ENCODE results near the gene IL17C. TPM values are rescaled to one million over a fixed set of nuclear protein-coding genes. Genes with fewer than 3 reads are reported as not detected.
"Not testable (repeated sequence)": the region's sequence is repeated elsewhere in the genome, so short reads cannot be mapped to it uniquely, and the experiment has no call there.

IL17C gene
- total RNA-seq, 8 experiments from 2014 or later: 0.16 to 1.2 (median 0.41) TPM; not detected in 3

GRCh38 chr16:88665148-88665547 is 26.8 kb downstream of the IL17C start:
- ATAC-seq (replicated peaks in 6 of 8): peak in 2 of 8 experiments; percentile 1 to 2
- no peak overlapping the region for H3K27ac ChIP-seq
- in situ Hi-C loops (cut with MboI; ENCODE audit: low pct_unique_long_range_greater_than_20kb in 2 of 9, low sequenced_read_pairs in 9 of 9, unreplicated experiment in 9 of 9): no loop called here
- 23 to 100% (median 83%) methylated on average over 1 to 4 of the region's 4 CpGs; no CpG with 5 or more reads in 1 of the 10 experiments for WGBS, 10 experiments
- no peak overlapping the region for H3K4me3 ChIP-seq
- peaks cover 4 to 7% of the 10 kb centered on the region in 2 donors for H3K4me1 ChIP-seq (replicated peaks in 1 of 2)

GRCh38 chr16:88665570-88665969 is 27.2 kb downstream of the IL17C start:
- no peak for ATAC-seq (replicated peaks in 6 of 8)
- 77 to 100% (median 100%) methylated on average over 1 to 3 of the region's 3 CpGs; no CpG with 5 or more reads in 2 of the 10 experiments for WGBS, 10 experiments
- Histone ChIP-seq H3K4me3 (no peak overlapping the region), H3K27ac (no peak overlapping the region), H3K4me1 (replicated peaks in 1 of 2) (peaks cover 4 to 7% of the 10 kb centered on the region in 2 donors)
- in situ Hi-C loops (cut with MboI; ENCODE audit: low pct_unique_long_range_greater_than_20kb in 2 of 9, low sequenced_read_pairs in 9 of 9, unreplicated experiment in 9 of 9): no loop called here

GRCh38 chr16:88667461-88667860 is 29.1 kb downstream of the IL17C start:
- no peak for ATAC-seq (replicated peaks in 6 of 8)
- Histone ChIP-seq H3K27ac (no peak overlapping the region), H3K4me3 (no peak overlapping the region), H3K4me1 (replicated peaks in 1 of 2) (peaks cover 3 to 4% of the 10 kb centered on the region in 2 donors)
- 40 to 78% (median 55%) methylated on average over 1 to 3 of the region's 5 CpGs; no CpG with 5 or more reads in 6 of the 10 experiments for WGBS, 10 experiments
- in situ Hi-C loops (cut with MboI; ENCODE audit: low pct_unique_long_range_greater_than_20kb in 2 of 9, low sequenced_read_pairs in 9 of 9, unreplicated experiment in 9 of 9): no loop called here

GRCh38 chr16:88669493-88669892 is 31.1 kb downstream of the IL17C start:
- ATAC-seq (replicated peaks in 6 of 8); H3K4me1 ChIP-seq (replicated peaks in 1 of 2); in situ Hi-C loops (cut with MboI; ENCODE audit: low pct_unique_long_range_greater_than_20kb in 2 of 9, low sequenced_read_pairs in 9 of 9, unreplicated experiment in 9 of 9); H3K27ac ChIP-seq; H3K4me3 ChIP-seq: not testable (repeated sequence)
- 78 to 100% (median 92%) methylated on average over 1 to 4 of the region's 8 CpGs; no CpG with 5 or more reads in 3 of the 10 experiments for WGBS, 10 experiments

GRCh38 chr16:88669980-88670379 is 31.6 kb downstream of the IL17C start:
- no peak for ATAC-seq (replicated peaks in 6 of 8)
- H3K4me3 ChIP-seq: no peak overlapping the region
- 42 to 100% (median 78%) methylated on average over 2 to 9 of the region's 10 CpGs; no CpG with 5 or more reads in 4 of the 10 experiments for WGBS, 10 experiments
- in situ Hi-C loops (cut with MboI; ENCODE audit: low pct_unique_long_range_greater_than_20kb in 2 of 9, low sequenced_read_pairs in 9 of 9, unreplicated experiment in 9 of 9): no loop called here
- H3K4me1 ChIP-seq (replicated peaks in 1 of 2): no peaks in the 10 kb centered on the region
- no peak overlapping the region for H3K27ac ChIP-seq

- in situ Hi-C loops (cut with MboI; ENCODE audit: low pct_unique_long_range_greater_than_20kb in 2 of 9, low sequenced_read_pairs in 9 of 9, unreplicated experiment in 9 of 9): no loop called here
- H3K27ac ChIP-seq: no peak overlapping the region
- no peaks in the 10 kb centered on the region for H3K4me1 ChIP-seq (replicated peaks in 1 of 2)
- WGBS, 10 experiments: 76 to 100% (median 88%) methylated on average over 2 to 8 of the region's 23 CpGs; no CpG with 5 or more reads in 5 of the 10 experiments
- H3K4me3 ChIP-seq: no peak overlapping the region
- ATAC-seq (replicated peaks in 6 of 8): peak in 1 of 8 experiments; percentile 14
Measured at GRCh38 chr16:88671806-88672205, 33.4 kb downstream of the IL17C start.

GRCh38 chr16:88672776-88673175 is 34.4 kb downstream of the IL17C start:
- peak in 2 of 8 experiments; percentile 22 to 50 for ATAC-seq (replicated peaks in 6 of 8)
- whole genome bisulfite sequencing, 10 experiments: 0 to 93% (median 80%) methylated on average over 1 to 3 of the region's 11 CpGs; no CpG with 5 or more reads in 5 of the 10 experiments
- in situ Hi-C loops (cut with MboI; ENCODE audit: low pct_unique_long_range_greater_than_20kb in 2 of 9, low sequenced_read_pairs in 9 of 9, unreplicated experiment in 9 of 9): no loop called here
- H3K4me3 ChIP-seq: no peak overlapping the region
- H3K4me1 ChIP-seq (replicated peaks in 1 of 2): no peaks in the 10 kb centered on the region
- H3K27ac ChIP-seq: no peak overlapping the region

GRCh38 chr16:88673716-88674379 is 35.5 kb downstream of the IL17C start:
- no peak for ATAC-seq (replicated peaks in 6 of 8)
- H3K4me1 ChIP-seq (replicated peaks in 1 of 2): no peaks in the 10 kb centered on the region
- in situ Hi-C loops (cut with MboI; ENCODE audit: low pct_unique_long_range_greater_than_20kb in 2 of 9, low sequenced_read_pairs in 9 of 9, unreplicated experiment in 9 of 9): no loop called here
- no peak overlapping the region for H3K4me3 ChIP-seq
- no peak overlapping the region for H3K27ac ChIP-seq
- 81 to 100% (median 94%) methylated on average over 1 to 8 of the region's 19 CpGs; no CpG with 5 or more reads in 3 of the 10 experiments for WGBS, 10 experiments

- H3K4me3 ChIP-seq: no peak overlapping the region
- no peak overlapping the region for H3K27ac ChIP-seq
- ATAC-seq (replicated peaks in 6 of 8): no peak
- in situ Hi-C loops (cut with MboI; ENCODE audit: low pct_unique_long_range_greater_than_20kb in 2 of 9, low sequenced_read_pairs in 9 of 9, unreplicated experiment in 9 of 9): no loop called here
- H3K4me1 ChIP-seq (replicated peaks in 1 of 2): no peaks in the 10 kb centered on the region
- WGBS, 10 experiments: 87 to 100% (median 90%) methylated on average over 1 to 8 of the region's 22 CpGs; no CpG with 5 or more reads in 5 of the 10 experiments
Measured at GRCh38 chr16:88676502-88677242, 38.3 kb downstream of the IL17C start.

- Histone ChIP-seq H3K4me1 (replicated peaks in 1 of 2) (no peaks in the 10 kb centered on the region), H3K4me3 (no peak overlapping the region), H3K27ac (no peak overlapping the region)
- ATAC-seq (replicated peaks in 6 of 8): peak in 1 of 8 experiments; percentile 10
- in situ Hi-C loops (cut with MboI; ENCODE audit: low pct_unique_long_range_greater_than_20kb in 2 of 9, low sequenced_read_pairs in 9 of 9, unreplicated experiment in 9 of 9): no loop called here
- 76 to 100% methylated on average over 1 to 6 of the region's 13 CpGs; no CpG with 5 or more reads in 8 of the 10 experiments for whole genome bisulfite sequencing, 10 experiments
Measured at GRCh38 chr16:88677721-88678120, 39.3 kb downstream of the IL17C start.

GRCh38 chr16:88678224-88678979 is 40.0 kb downstream of the IL17C start:
- ATAC-seq (replicated peaks in 6 of 8): peak in 2 of 8 experiments; percentile 15 to 68
- H3K4me1 ChIP-seq (replicated peaks in 1 of 2): no peaks in the 10 kb centered on the region
- H3K27ac ChIP-seq: no peak overlapping the region
- no peak overlapping the region for H3K4me3 ChIP-seq
- in situ Hi-C loops (cut with MboI; ENCODE audit: low pct_unique_long_range_greater_than_20kb in 2 of 9, low sequenced_read_pairs in 9 of 9, unreplicated experiment in 9 of 9): no loop called here
- 3 to 75% (median 20%) methylated on average over 1 to 5 of the region's 32 CpGs; no CpG with 5 or more reads in 7 of the 10 experiments for WGBS, 10 experiments

- WGBS, 10 experiments: 71 to 83% methylated on average over 1 to 2 of the region's 5 CpGs; no CpG with 5 or more reads in 8 of the 10 experiments
- H3K4me3 ChIP-seq: no peak overlapping the region
- in situ Hi-C loops (cut with MboI; ENCODE audit: low pct_unique_long_range_greater_than_20kb in 2 of 9, low sequenced_read_pairs in 9 of 9, unreplicated experiment in 9 of 9): no loop called here
Measured at GRCh38 chr16:88680554-88681083, 42.2 kb downstream of the IL17C start.

More at GRCh38 chr16:88680554-88681083, 42.2 kb downstream of the IL17C start:
- no peaks in the 10 kb centered on the region for H3K4me1 ChIP-seq (replicated peaks in 1 of 2)
- no peak for ATAC-seq (replicated peaks in 6 of 8)
- no peak overlapping the region for H3K27ac ChIP-seq

All from motor neuron (in vitro differentiated cells).